CD14-positive monocyte (primary cell): ENCODE measurements around the gene KCNJ1. TPM values are rescaled to one million over a fixed set of nuclear protein-coding genes. Genes with fewer than 3 reads are reported as not detected.

ENCODE experiments used
- DNase-seq, 3 donors: peaks; one replicate each; pipeline ENCODE4 v3.0.0-alpha.2; 2011 to 2022
- H2AFZ ChIP-seq: 2 replicates; pipeline ENCODE4 v1.6.0; 2012; ENCODE audit warnings: mild to moderate bottlenecking, low read depth, low read length, inconsistent platforms; ENCODE audit not compliant: insufficient read depth, poor library complexity, severe bottlenecking
- H3K27ac ChIP-seq, 2 donors: 1 replicate in 1 of 2; 2 replicates in 1 of 2; pipeline ENCODE4 v1.5.1; 2012 to 2013; ENCODE audit warnings: low read length in 2 of 2, control low read depth in 1 of 2, inconsistent platforms in 1 of 2, low read depth in 1 of 2, mild to moderate bottlenecking in 1 of 2
- H3K27me3 ChIP-seq, 2 donors: one replicate each; pipeline versions ENCODE4 v1.6.0 to v1.6.1; 2011 to 2013; ENCODE audit warnings: low read length in 2 of 2; ENCODE audit not compliant: control insufficient read depth in 2 of 2, insufficient read depth in 2 of 2
- H3K36me3 ChIP-seq, 2 donors: replicated peaks in 1 of 2; 1 replicate in 1 of 2; 2 replicates in 1 of 2; pipeline versions ENCODE4 v1.5.1 to v1.6.1; 2012 to 2013; ENCODE audit warnings: low read length in 2 of 2, control low read depth in 1 of 2, inconsistent platforms in 1 of 2, mild to moderate bottlenecking in 1 of 2; ENCODE audit not compliant: insufficient read depth in 2 of 2, control insufficient read depth in 1 of 2
- H3K4me1 ChIP-seq, 2 donors: 1 replicate in 1 of 2; 2 replicates in 1 of 2; pipeline versions ENCODE4 v1.5.1 to v1.6.1; 2012 to 2013; ENCODE audit warnings: low read length in 2 of 2, control low read depth in 1 of 2, inconsistent platforms in 1 of 2, mild to moderate bottlenecking in 1 of 2, moderate library complexity in 1 of 2; ENCODE audit not compliant: insufficient read depth in 2 of 2, control insufficient read depth in 1 of 2
- H3K4me2 ChIP-seq: replicated peaks from 2 replicates; pipeline ENCODE3; 2012; ENCODE audit warnings: low read length, moderate library complexity, mild to moderate bottlenecking; ENCODE audit not compliant: poor library complexity, severe bottlenecking; ENCODE audit errors: extremely low read depth
- H3K4me3 ChIP-seq, 3 experiments: fragments of 200-600 bp in 1 of 3; sonication (generic) in 1 of 3; replicated peaks in 1 of 3; 1 replicate in 2 of 3; 2 replicates in 1 of 3; pipeline ENCODE4 v1.5.1; 2011 to 2013; ENCODE audit warnings: low read length in 3 of 3, mild to moderate bottlenecking in 3 of 3, control low read depth in 2 of 3, low read depth in 2 of 3, inconsistent platforms in 1 of 3, moderate library complexity in 1 of 3
- H3K79me2 ChIP-seq: 2 replicates; pipeline ENCODE4 v1.6.0; 2012; ENCODE audit warnings: mild to moderate bottlenecking, control low read depth, inconsistent platforms, low read length, moderate library complexity; ENCODE audit not compliant: insufficient read depth
- H3K9ac ChIP-seq: 2 replicates; pipeline ENCODE4 v1.6.0; 2017; ENCODE audit warnings: low read length, mild to moderate bottlenecking; ENCODE audit not compliant: insufficient read depth, poor library complexity, severe bottlenecking
- H3K9me3 ChIP-seq, 2 donors: replicated peaks in 1 of 2; 1 replicate in 1 of 2; 2 replicates in 1 of 2; pipeline versions ENCODE4 v1.5.1 to v1.6.1; 2012 to 2013; ENCODE audit warnings: low read length in 2 of 2, control low read depth in 1 of 2; ENCODE audit not compliant: control insufficient read depth in 1 of 2, insufficient read depth in 1 of 2
- H4K20me1 ChIP-seq: 2 replicates; pipeline ENCODE4 v1.6.0; 2012; ENCODE audit warnings: mild to moderate bottlenecking, low read length, control low read depth, moderate library complexity; ENCODE audit not compliant: insufficient read depth
- H3K27ac Mint-ChIP-seq, 7 donors: one replicate each; pipeline ENCODE4 v1.8.0; 2020; ENCODE audit warnings: mild to moderate bottlenecking in 7 of 7, mixed read lengths in 7 of 7, moderate library complexity in 6 of 7, inconsistent platforms in 2 of 7
- H3K27me3 Mint-ChIP-seq, 3 donors: one replicate each; pipeline ENCODE4 v1.8.0; 2021 to 2022; ENCODE audit warnings: low read depth in 3 of 3, mild to moderate bottlenecking in 3 of 3, mixed read lengths in 3 of 3, moderate library complexity in 3 of 3, inconsistent platforms in 1 of 3
- H3K36me3 Mint-ChIP-seq, 2 donors: one replicate each; pipeline ENCODE4 v1.8.0; 2020; ENCODE audit warnings: mixed read lengths in 2 of 2, inconsistent platforms in 1 of 2, mild to moderate bottlenecking in 1 of 2
- H3K4me1 Mint-ChIP-seq: one replicate; pipeline ENCODE4 v1.8.0; 2020; ENCODE audit warnings: mild to moderate bottlenecking, mixed read lengths
- H3K4me3 Mint-ChIP-seq, 2 donors: one replicate each; pipeline ENCODE4 v1.8.0; 2020; ENCODE audit warnings: mild to moderate bottlenecking in 2 of 2, mixed read lengths in 2 of 2, moderate library complexity in 1 of 2
- H3K9me3 Mint-ChIP-seq, 7 donors: one replicate each; pipeline ENCODE4 v1.8.0; 2020 to 2022; ENCODE audit warnings: mixed read lengths in 7 of 7, mild to moderate bottlenecking in 6 of 7, moderate library complexity in 6 of 7, inconsistent platforms in 2 of 7
- CTCF ChIP-seq: fragments of 200-600 bp; IDR thresholded peaks from one replicate; pipeline ENCODE4 v1.8.0; 2022; ENCODE audit warnings: antibody characterized with exemption, mild to moderate bottlenecking
- WGBS: methylation state at CpG from one replicate; pipeline ENCODE4 v1.1.5; 2013; ENCODE audit warnings: missing lambda C conversion rate; ENCODE audit not compliant: insufficient coverage; 5-methylcytosine and 5-hydroxymethylcytosine counted together
- intact Hi-C, 2 donors: fragments of 100-400 bp; cut with micrococcal nuclease; formaldehyde crosslinking; loops; one replicate each; pipeline versions ENCODE4 v1.15.0 to v1.15.1; 2023
- polyA plus RNA-seq, 3 donors: library from polyadenylated mRNA; depleted of rRNA in 1 of 3; unstranded in 2 of 3; stranded (reverse) in 1 of 3; fragments of 300-500 nt in 2 of 3; fragments of >200 nt in 1 of 3; fragmentation: Illumina TruSeq in 2 of 3; gene quantifications; 1 replicate in 2 of 3; 2 replicates in 1 of 3; pipeline ENCODE4 v1.2.3, GENCODE V29; 2012 to 2021

Gene KCNJ1
- polyA plus RNA-seq, 3 donors: 0.12 to 0.47 TPM; not detected in 1

GRCh38 chr11:128857341-128857740, 9.8 kb downstream of the KCNJ1 start:
- Histone ChIP-seq H3K27ac (no peak overlapping the region), H3K4me1 (peaks cover 0 to 2% of the 10 kb centered on the region in 2 donors), H3K27me3 (peaks cover 0 to 2% of the 10 kb centered on the region in 2 donors), H3K79me2 (no peaks in the 10 kb centered on the region), H4K20me1 (no peaks in the 10 kb centered on the region), H3K9me3 (no peaks in the 10 kb centered on the region), H3K9ac (no peak overlapping the region), H3K4me2 (no peak overlapping the region), H2AFZ (no peak overlapping the region), H3K36me3 (no peaks in the 10 kb centered on the region), H3K4me3 (no peak overlapping the region)
- TF ChIP-seq CTCF: no peak
- intact Hi-C loops: no loop called here
- 100% methylated on average over 1 of the region's 2 CpGs for WGBS
- H3K27ac Mint-ChIP-seq: no peak overlapping the region
- no peak overlapping the region for H3K4me3 Mint-ChIP-seq
- peaks cover 5 to 9% (median 9%) of the 10 kb centered on the region in 3 donors for H3K27me3 Mint-ChIP-seq
- DNase-seq: no peak
- H3K36me3 Mint-ChIP-seq: no peaks in the 10 kb centered on the region
- H3K9me3 Mint-ChIP-seq: no peaks in the 10 kb centered on the region
- H3K4me1 Mint-ChIP-seq: peaks cover 2% of the 10 kb centered on the region

GRCh38 chr11:128856241-128856640, 10.9 kb downstream of the KCNJ1 start:
- Histone ChIP-seq H2AFZ (no peak overlapping the region), H3K36me3 (no peaks in the 10 kb centered on the region), H3K4me3 (no peak overlapping the region), H3K27me3 (peaks cover 0 to 2% of the 10 kb centered on the region in 2 donors), H3K9me3 (no peaks in the 10 kb centered on the region), H3K27ac (no peak overlapping the region), H4K20me1 (no peaks in the 10 kb centered on the region), H3K4me2 (no peak overlapping the region), H3K9ac (no peak overlapping the region), H3K4me1 (peaks cover 0 to 2% of the 10 kb centered on the region in 2 donors), H3K79me2 (no peaks in the 10 kb centered on the region)
- Mint-ChIP-seq H3K36me3 (no peaks in the 10 kb centered on the region), H3K4me1 (peaks cover 2% of the 10 kb centered on the region), H3K27ac (no peak overlapping the region), H3K27me3 (peaks cover 5 to 6% (median 6%) of the 10 kb centered on the region in 3 donors), H3K9me3 (no peaks in the 10 kb centered on the region), H3K4me3 (no peak overlapping the region)
- DNase-seq: no peak
- no peak for TF ChIP-seq CTCF
- intact Hi-C loops: no loop called here
- WGBS: 96% methylated on average over 6 of the region's 6 CpGs
